ENCODE data around the gene DIO1.

The DIO1 gene

GRCh38 chr1:53889304-53890298 is 4.4 kb upstream of the DIO1 start, which contains the start of gene YIPF1:
Gene YIPF1, minus strand, starts transcription at chr1:53889797. Its CDS starts 860 bp downstream, at chr1:53888937.
- DNase-seq (ENCODE audit: low spot score in 2 of 2): peak; percentile 67 to 92
- peaks cover 32% of the 10 kb centered on the region for H3K4me1 Mint-ChIP-seq
- H3K27ac Mint-ChIP-seq: peak within 1 kb of the TSS; percentile 95
- peaks cover 4% of the 10 kb centered on the region for H3K36me3 Mint-ChIP-seq
- H3K9me3 Mint-ChIP-seq: no peaks in the 10 kb centered on the region
- peak; percentile 92 for ATAC-seq
- peak within 1 kb of the TSS; percentile 96 for H3K4me3 Mint-ChIP-seq

DNA sequence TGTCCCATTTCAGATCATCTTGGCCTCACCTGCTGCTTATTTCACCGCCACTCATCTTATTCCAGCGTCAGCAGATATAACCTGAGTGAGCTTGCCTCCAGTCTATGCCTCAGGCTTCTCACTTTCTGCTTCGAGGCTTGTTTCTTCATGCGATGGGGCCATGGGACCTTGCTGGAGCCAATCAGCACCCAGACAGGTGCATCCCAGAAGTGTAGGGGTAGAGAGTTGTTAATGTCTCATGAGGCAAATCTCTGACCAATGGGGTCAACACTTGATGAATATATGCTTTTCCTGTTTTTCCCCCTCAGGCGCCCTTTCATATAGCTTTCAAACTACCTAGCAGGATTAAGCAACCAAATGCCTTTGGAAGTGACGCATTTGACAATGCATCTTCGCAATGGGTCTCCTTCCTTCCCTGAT is 3.5 kb upstream of the DIO1 start:
- Mint-ChIP-seq H3K4me1 (peaks cover 32% of the 10 kb centered on the region), H3K36me3 (peaks cover 4% of the 10 kb centered on the region), H3K9me3 (no peaks in the 10 kb centered on the region), H3K4me3 (peak overlapping the region; percentile 96), H3K27ac (peak overlapping the region; percentile 95)
- DNase-seq (ENCODE audit: low spot score in 2 of 2) (peak in 1 of 2 donors; percentile 52), ATAC-seq (no peak)

DNA sequence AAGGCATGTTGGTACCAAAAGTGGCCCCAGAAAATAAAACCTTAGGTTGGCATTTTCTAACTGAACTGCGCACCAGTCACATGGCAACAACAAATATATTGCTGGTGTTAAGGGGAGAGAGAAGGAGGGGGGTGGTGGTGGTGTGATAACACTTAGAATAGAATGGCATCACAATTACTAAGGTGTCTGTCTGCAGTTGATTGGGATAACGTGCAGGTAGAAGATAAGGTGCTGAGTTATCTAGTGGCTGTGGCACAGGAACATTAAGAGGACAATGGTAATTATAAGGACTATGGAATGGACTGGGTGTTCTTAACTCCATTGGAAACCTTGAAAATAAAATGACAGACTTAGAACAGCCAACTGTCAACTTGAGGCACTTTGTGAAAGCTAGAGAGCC is 3.0 kb upstream of the DIO1 start:
- DNase-seq (ENCODE audit: low spot score in 2 of 2): no peak
- Mint-ChIP-seq H3K36me3 (peaks cover 4% of the 10 kb centered on the region), H3K27ac (no peak overlapping the region), H3K9me3 (no peaks in the 10 kb centered on the region), H3K4me3 (no peak overlapping the region), H3K4me1 (peaks cover 32% of the 10 kb centered on the region)
- no peak for ATAC-seq

DNA sequence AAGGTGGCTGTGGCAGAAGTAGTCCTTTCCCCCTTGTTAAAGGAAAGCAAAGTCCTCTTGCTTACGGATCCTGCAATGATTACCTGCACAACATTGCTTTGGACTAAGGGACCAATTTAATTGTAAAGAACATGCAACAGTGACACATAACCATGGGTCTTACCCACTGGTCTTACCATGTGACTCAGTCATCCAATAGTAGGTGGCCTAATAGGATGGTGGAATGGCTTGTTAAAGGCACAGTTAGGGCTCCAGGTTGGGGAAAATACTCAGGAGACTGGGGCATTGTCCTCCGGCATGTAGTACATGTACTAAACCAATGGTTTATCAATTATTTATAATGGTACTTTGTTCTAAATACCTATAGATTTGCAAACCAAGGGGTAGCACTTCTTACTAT is 2.3 kb upstream of the DIO1 start:
- no peak for ATAC-seq
- no peak for DNase-seq (ENCODE audit: low spot score in 2 of 2)

DNA sequence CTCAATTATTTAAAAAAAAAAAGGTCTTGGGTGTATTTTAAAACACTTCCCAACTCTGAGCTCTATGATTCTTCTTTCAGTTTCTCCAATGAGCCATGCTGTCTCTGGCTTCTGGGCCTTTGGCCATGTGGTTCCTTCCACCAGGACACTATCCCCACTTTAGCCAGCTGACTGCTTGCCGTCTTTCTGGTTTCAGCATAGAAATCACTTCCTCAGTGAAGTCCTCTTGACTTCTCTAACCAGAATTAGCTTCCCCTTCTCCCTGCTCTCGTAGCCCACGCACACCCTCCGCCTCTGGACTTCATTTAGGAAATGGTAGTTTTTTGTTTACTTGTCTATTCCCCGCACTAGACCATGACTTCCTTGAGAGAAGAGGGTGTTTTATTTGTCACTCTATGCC is 1.1 kb upstream of the DIO1 start:
- Mint-ChIP-seq H3K4me1 (peaks cover 32% of the 10 kb centered on the region), H3K27ac (no peak overlapping the region), H3K9me3 (no peaks in the 10 kb centered on the region), H3K36me3 (no peaks in the 10 kb centered on the region), H3K4me3 (no peak overlapping the region)
- no peak for ATAC-seq
- DNase-seq (ENCODE audit: low spot score in 2 of 2): no peak

More for the DNA sequence above, 2.3 kb upstream of the DIO1 start:
- Mint-ChIP-seq H3K27ac (no peak overlapping the region), H3K36me3 (peaks cover 1% of the 10 kb centered on the region), H3K4me3 (no peak overlapping the region), H3K9me3 (no peaks in the 10 kb centered on the region), H3K4me1 (peaks cover 32% of the 10 kb centered on the region)

DNA sequence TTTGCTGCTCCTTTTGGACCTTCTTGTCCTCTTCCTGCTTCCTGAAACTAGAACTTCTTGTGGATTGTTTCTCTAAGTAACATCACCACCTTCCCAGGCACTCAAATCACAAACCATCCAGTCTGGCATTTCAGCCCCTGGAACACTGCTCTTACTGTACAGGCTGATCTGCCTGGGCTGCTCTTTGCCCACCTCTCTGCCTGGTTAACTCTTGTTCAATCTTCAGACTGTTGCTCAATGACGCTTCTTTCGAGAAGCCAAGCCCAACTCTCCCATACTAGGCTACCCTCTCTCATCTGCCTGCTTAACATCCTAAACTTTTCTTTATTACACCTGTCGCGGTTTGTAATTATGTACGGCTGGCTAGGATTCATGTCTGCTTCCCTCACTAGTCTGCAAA is 657 bp downstream of the DIO1 start:
- Mint-ChIP-seq H3K4me1 (peaks cover 17% of the 10 kb centered on the region), H3K4me3 (no peak overlapping the region), H3K27ac (no peak overlapping the region)

GRCh38 chr1:53895421-53895820 is 1.4 kb downstream of the DIO1 start:
- peaks cover 13% of the 10 kb centered on the region for H3K4me1 Mint-ChIP-seq
- no peak overlapping the region for H3K27ac Mint-ChIP-seq
- no peaks in the 10 kb centered on the region for H3K36me3 Mint-ChIP-seq

More for the DNA sequence above, 657 bp downstream of the DIO1 start:
- ATAC-seq (no peak), DNase-seq (ENCODE audit: low spot score in 2 of 2) (no peak)
- Mint-ChIP-seq H3K9me3 (no peaks in the 10 kb centered on the region), H3K36me3 (no peaks in the 10 kb centered on the region)

DNA sequence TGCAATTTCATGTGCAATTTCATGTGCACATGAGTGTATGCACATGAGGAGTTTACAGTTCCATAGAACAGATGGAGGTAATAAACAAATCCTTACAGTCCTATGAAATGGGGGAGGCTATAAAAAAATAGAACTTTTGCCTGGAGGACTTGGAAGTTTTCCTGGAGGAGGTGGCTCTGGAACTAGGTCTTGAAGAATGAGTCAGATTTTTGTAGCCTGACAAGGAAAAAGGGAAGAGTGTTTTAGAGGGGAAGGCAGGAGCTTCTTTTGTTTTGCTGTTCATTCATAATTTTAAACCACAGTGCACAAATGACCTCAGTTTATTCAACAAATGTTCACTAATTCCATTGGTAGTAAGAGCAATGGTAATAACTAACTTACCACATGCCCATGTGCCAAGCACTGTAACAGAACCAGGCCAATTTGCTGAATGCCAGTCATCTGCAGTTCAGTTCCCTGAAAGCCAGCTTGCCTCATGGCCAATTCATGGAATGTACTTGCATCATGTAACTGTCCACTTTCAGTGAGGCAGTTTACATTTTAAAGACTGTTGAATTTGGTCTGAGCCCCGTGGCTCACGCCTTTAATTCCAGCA is 2.7 kb downstream of the DIO1 start:
- no peak overlapping the region for H3K4me3 Mint-ChIP-seq
- H3K9me3 Mint-ChIP-seq: no peaks in the 10 kb centered on the region
- H3K27ac Mint-ChIP-seq: no peak overlapping the region
- H3K36me3 Mint-ChIP-seq: no peaks in the 10 kb centered on the region
- DNase-seq (ENCODE audit: low spot score in 2 of 2) (no peak), ATAC-seq (no peak)
- peaks cover 11% of the 10 kb centered on the region for H3K4me1 Mint-ChIP-seq

More at GRCh38 chr1:53895421-53895820, 1.4 kb downstream of the DIO1 start:
- Mint-ChIP-seq H3K4me3 (no peak overlapping the region), H3K9me3 (no peaks in the 10 kb centered on the region)
- DNase-seq (ENCODE audit: low spot score in 2 of 2) (no peak), ATAC-seq (no peak)

GRCh38 chr1:53899206-53899628 is 5.2 kb downstream of the DIO1 start:
- H3K36me3 Mint-ChIP-seq: no peaks in the 10 kb centered on the region
- H3K4me3 Mint-ChIP-seq: no peak overlapping the region
- H3K4me1 Mint-ChIP-seq: peaks cover 5% of the 10 kb centered on the region
- no peak overlapping the region for H3K27ac Mint-ChIP-seq
- H3K9me3 Mint-ChIP-seq: no peaks in the 10 kb centered on the region
- DNase-seq (ENCODE audit: low spot score in 2 of 2) (no peak), ATAC-seq (no peak)

DNA sequence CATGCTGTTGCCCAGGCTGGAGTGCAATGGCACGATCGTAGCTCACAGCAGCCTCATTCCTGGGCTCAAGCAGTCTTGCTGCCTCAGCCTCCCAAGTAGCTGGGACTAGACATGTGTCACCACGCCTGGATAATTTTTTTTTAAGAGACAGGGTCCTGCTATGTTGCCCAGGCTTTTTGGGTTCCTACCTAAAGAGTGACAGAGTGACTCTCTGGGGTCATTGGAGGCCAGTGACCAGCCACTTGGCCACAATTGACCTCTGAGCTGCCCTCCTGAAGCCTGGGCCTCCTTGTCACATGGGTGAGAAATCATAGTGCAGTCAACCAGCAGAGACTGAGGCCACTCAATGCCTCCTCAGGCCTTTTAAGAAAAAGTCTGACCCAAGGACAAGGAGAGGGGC is 5.7 kb downstream of the DIO1 start:
- ATAC-seq (no peak), DNase-seq (ENCODE audit: low spot score in 2 of 2) (no peak)
- Mint-ChIP-seq H3K36me3 (no peaks in the 10 kb centered on the region), H3K4me1 (peaks cover 5% of the 10 kb centered on the region), H3K4me3 (no peak overlapping the region), H3K9me3 (no peaks in the 10 kb centered on the region), H3K27ac (no peak overlapping the region)

GRCh38 chr1:53902235-53903138 is 8.5 kb downstream of the DIO1 start:
- H3K36me3 Mint-ChIP-seq: no peaks in the 10 kb centered on the region
- peak overlapping the region; percentile 75 for H3K27ac Mint-ChIP-seq
- no peak overlapping the region for H3K4me3 Mint-ChIP-seq
- no peaks in the 10 kb centered on the region for H3K9me3 Mint-ChIP-seq
- DNase-seq (ENCODE audit: low spot score in 2 of 2) (no peak), ATAC-seq (no peak)
- H3K4me1 Mint-ChIP-seq: peaks cover 5% of the 10 kb centered on the region

DNA sequence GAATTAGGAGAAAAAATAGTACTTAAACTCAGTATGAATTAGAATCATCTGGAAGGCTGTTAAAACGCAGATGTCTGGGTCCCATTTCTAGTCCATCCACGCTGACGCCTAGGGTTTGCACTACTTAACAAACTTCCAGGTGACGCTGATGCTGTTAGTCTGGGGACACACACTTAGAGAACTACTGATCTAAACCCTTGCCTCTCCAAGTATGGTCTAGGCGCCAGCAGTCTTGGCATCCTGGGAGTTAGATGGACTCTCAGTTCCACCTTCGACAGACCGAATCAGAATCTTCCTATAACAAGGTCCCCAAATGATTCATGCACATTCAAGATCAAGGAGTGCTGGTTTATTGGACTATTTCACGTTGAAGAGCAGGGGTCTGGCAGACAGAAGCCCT is 11.5 kb downstream of the DIO1 start:
- H3K4me3 Mint-ChIP-seq: no peak overlapping the region
- DNase-seq (ENCODE audit: low spot score in 2 of 2) (no peak), ATAC-seq (no peak)
- no peak overlapping the region for H3K27ac Mint-ChIP-seq
- peaks cover 5% of the 10 kb centered on the region for H3K4me1 Mint-ChIP-seq
- H3K9me3 Mint-ChIP-seq: no peaks in the 10 kb centered on the region
- no peaks in the 10 kb centered on the region for H3K36me3 Mint-ChIP-seq

DNA sequence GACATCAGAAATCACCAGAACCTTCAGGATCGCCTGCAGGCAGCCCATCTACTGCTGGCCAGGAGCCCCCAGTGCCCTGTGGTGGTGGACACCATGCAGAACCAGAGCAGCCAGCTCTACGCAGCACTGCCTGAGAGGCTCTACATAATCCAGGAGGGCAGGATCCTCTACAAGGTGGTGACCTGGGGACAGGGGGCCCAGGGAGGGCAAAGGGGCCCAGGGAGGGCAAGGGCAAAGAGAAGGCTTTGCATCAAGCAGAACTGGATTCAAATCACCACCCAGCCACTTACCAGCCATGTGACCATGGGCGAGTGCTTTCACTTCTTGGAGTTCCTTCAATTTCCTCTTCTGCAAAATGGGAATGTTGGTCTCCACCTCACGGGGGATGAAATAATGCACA is 12.1 kb downstream of the DIO1 start:
- H3K4me3 Mint-ChIP-seq: no peak overlapping the region
- H3K4me1 Mint-ChIP-seq: peaks cover 4% of the 10 kb centered on the region
- no peak overlapping the region for H3K27ac Mint-ChIP-seq
- no peak for DNase-seq (ENCODE audit: low spot score in 2 of 2)
- no peaks in the 10 kb centered on the region for H3K9me3 Mint-ChIP-seq
- no peaks in the 10 kb centered on the region for H3K36me3 Mint-ChIP-seq
- no peak for ATAC-seq

- Mint-ChIP-seq H3K4me3 (no peak overlapping the region), H3K4me1 (no peaks in the 10 kb centered on the region), H3K36me3 (peaks cover 4% of the 10 kb centered on the region), H3K27ac (no peak overlapping the region), H3K9me3 (no peaks in the 10 kb centered on the region)
- ATAC-seq: no peak
- DNase-seq (ENCODE audit: low spot score in 2 of 2): no peak
These were observed 16.0 kb downstream of the DIO1 start for GRCh38 chr1:53909946-53910345.

DNA sequence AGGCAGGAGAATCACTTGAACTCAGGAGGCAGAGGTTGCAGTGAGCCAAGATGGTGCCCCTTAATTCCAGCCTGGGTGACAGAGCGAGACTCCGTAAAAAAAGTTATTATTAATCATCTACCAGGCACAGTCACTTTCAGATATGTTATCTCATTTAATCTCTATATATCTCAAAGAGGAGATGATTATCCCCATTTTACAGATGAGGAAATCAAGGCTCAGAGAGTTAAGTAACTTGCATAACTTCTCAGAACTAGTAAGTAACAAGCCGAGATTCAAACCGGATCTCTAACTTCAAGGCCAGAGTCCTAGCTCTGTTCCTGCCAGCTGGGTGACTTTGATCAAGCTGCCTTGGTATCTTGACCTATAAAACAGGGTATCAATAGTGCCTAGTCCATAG is 17.5 kb downstream of the DIO1 start:
- H3K9me3 Mint-ChIP-seq: no peaks in the 10 kb centered on the region
- peaks cover 19% of the 10 kb centered on the region for H3K36me3 Mint-ChIP-seq
- no peak for ATAC-seq
- no peak overlapping the region for H3K27ac Mint-ChIP-seq
- H3K4me1 Mint-ChIP-seq: peaks cover 5% of the 10 kb centered on the region
- DNase-seq (ENCODE audit: low spot score in 2 of 2): no peak
- no peak overlapping the region for H3K4me3 Mint-ChIP-seq
